Measurements from ENCODE around the gene NCAM2.
"Not testable (repeated sequence)": the region's sequence is repeated elsewhere in the genome, so short reads cannot be mapped to it uniquely, and the experiment has no call there.

The NCAM2 gene

DNA sequence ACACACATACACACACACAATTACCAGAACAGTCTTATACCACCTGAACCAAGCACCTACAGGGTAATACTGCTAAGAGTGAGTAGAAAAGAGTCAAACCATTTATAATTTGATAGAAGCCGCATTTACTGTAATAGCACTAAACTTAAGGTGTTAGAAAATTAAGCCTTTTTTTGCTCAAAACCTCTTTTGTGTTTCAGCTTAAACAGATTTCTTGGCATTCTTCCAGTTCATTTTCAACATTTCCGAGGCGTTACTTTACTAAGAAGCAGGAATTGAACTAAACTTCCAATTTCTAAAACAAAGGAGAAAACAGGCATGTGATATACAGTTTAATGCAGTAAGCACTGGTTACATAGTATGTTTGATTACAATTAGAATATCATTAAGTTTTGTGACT lies 387.2 kb downstream of the NCAM2 start:
- no peak for DNase-seq (ENCODE audit: low spot score)
- TF ChIP-seq, protein P1, sequence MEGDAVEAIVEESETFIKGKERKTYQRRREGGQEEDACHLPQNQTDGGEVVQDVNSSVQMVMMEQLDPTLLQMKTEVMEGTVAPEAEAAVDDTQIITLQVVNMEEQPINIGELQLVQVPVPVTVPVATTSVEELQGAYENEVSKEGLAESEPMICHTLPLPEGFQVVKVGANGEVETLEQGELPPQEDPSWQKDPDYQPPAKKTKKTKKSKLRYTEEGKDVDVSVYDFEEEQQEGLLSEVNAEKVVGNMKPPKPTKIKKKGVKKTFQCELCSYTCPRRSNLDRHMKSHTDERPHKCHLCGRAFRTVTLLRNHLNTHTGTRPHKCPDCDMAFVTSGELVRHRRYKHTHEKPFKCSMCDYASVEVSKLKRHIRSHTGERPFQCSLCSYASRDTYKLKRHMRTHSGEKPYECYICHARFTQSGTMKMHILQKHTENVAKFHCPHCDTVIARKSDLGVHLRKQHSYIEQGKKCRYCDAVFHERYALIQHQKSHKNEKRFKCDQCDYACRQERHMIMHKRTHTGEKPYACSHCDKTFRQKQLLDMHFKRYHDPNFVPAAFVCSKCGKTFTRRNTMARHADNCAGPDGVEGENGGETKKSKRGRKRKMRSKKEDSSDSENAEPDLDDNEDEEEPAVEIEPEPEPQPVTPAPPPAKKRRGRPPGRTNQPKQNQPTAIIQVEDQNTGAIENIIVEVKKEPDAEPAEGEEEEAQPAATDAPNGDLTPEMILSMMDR (IDR thresholded peaks at IDR 0.05; ENCODE audit: extremely low read depth, insufficient read depth, missing control alignments) = no peak
- in situ Hi-C loops (cut with MboI; ENCODE audit: low pct_unique_long_range_greater_than_20kb, low sequenced_read_pairs, unreplicated experiment) = no loop called here

DNA sequence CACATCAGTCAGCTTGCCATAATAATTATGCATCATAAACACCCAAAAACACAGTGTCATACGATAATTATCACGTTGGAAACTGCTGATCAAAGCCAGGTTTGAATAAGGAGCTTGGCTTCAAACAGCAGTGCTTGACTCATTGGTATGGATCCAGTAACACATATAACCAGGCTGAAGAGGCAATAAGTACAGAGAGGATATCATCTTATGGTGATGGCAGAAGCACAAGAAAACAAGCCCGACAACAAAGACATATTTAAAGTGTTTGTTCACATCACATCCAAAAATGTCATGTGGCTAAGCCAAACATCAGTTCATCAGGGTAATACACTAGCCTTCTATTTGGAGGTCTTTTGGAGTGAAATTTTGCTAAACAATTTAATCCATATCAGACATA lies 389.7 kb downstream of the NCAM2 start:
- TF ChIP-seq, protein P1 (IDR thresholded peaks at IDR 0.05; ENCODE audit: extremely low read depth, insufficient read depth, missing control alignments) = no peak
- DNase-seq (ENCODE audit: low spot score) = no peak
- in situ Hi-C loops (cut with MboI; ENCODE audit: low pct_unique_long_range_greater_than_20kb, low sequenced_read_pairs, unreplicated experiment) = no loop called here

DNA sequence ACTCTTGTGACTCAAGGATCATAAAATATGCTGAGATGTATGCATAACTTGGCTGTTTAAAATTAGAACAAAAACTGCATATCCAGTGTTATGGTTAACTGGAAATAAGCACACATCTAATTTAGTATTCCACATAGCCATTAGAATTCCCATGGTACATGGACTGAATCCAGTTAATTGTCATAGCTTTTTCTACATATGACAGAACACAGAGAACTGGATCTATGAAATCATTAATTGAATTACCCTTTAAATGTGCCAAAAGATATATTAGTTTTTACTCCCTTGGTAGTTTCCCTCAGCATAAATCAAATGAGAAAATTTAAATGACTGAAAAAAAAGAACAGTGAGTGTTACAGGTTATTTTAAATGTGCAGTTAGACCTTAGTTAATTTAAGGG lies 395.9 kb downstream of the NCAM2 start:
- TF ChIP-seq, protein P1 (IDR thresholded peaks at IDR 0.05; ENCODE audit: extremely low read depth, insufficient read depth, missing control alignments) = no peak
- DNase-seq (ENCODE audit: low spot score) = no peak
- in situ Hi-C loops (cut with MboI; ENCODE audit: low pct_unique_long_range_greater_than_20kb, low sequenced_read_pairs, unreplicated experiment) = no loop called here

GRCh38 chr21:21396424-21396823 lies 398.2 kb downstream of the NCAM2 start:
- no peak for DNase-seq (ENCODE audit: low spot score)
- TF ChIP-seq, protein P1 (IDR thresholded peaks at IDR 0.05; ENCODE audit: extremely low read depth, insufficient read depth, missing control alignments) = no peak
- in situ Hi-C loops (cut with MboI; ENCODE audit: low pct_unique_long_range_greater_than_20kb, low sequenced_read_pairs, unreplicated experiment) = no loop called here

DNA sequence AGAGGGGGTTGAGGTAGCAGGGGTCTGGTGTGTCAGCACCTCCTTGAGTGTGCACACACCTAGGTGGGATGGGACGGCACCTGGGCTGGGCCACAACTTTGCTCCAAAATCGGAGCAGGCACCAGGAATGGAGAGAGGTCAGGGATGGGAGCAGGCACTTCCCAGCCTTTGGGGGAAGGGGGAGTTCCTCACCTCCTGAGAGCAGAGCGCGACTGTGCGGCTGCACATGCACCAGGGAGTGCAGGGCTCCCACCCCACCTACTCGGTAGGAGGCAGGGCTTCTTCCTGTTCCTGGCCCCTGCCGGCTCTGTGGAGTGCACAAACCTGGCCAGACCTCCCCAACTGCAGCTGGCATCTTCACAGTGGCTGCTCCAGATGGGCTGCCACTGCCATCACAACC lies 399.3 kb downstream of the NCAM2 start:
- TF ChIP-seq, protein P1 (IDR thresholded peaks at IDR 0.05; ENCODE audit: extremely low read depth, insufficient read depth, missing control alignments) = no peak
- in situ Hi-C loops (cut with MboI; ENCODE audit: low pct_unique_long_range_greater_than_20kb, low sequenced_read_pairs, unreplicated experiment) = no loop called here
- no peak for DNase-seq (ENCODE audit: low spot score)

GRCh38 chr21:21401444-21401843 lies 403.2 kb downstream of the NCAM2 start:
- in situ Hi-C loops (cut with MboI; ENCODE audit: low pct_unique_long_range_greater_than_20kb, low sequenced_read_pairs, unreplicated experiment) = no loop called here
- TF ChIP-seq, protein P1 (IDR thresholded peaks at IDR 0.05; ENCODE audit: extremely low read depth, insufficient read depth, missing control alignments) = no peak
- no peak for DNase-seq (ENCODE audit: low spot score)

- DNase-seq (ENCODE audit: low spot score) = not testable (repeated sequence)
Measured at GRCh38 chr21:21402187-21402586, 404.0 kb downstream of the NCAM2 start.

DNA sequence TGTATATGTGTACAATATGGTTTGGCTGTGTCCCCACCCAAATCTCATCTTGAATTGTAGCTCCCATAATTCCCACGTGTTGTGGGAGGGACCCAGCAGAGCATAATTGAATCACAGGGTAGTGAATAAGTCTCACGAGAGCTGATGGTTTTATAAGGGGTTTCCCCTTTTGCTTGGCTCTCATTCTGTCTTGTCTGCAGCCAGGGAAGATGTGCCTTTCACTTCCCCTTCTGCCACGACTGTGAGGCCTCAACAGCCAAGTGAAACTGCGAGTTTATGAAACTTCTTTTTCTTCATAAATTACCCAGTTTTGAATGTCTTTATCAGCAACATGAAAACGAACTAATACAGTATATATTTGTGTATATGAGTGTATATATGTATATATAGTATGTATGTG lies 406.1 kb downstream of the NCAM2 start:
- DNase-seq (ENCODE audit: low spot score); in situ Hi-C loops (cut with MboI; ENCODE audit: low pct_unique_long_range_greater_than_20kb, low sequenced_read_pairs, unreplicated experiment): not testable (repeated sequence)

More at GRCh38 chr21:21402187-21402586, 404.0 kb downstream of the NCAM2 start:
- in situ Hi-C loops (cut with MboI; ENCODE audit: low pct_unique_long_range_greater_than_20kb, low sequenced_read_pairs, unreplicated experiment) = not testable (repeated sequence)
